Measurements from ENCODE around the gene POLR2E. TPM values are rescaled to one million over a fixed set of nuclear protein-coding genes. Genes with fewer than 3 reads are reported as not detected.

The POLR2E gene
- total and polyA plus RNA-seq, 9 donors = 69.6 to 149 (median 133) TPM

- Histone ChIP-seq H3K9me3 (replicated peaks; ENCODE audit: control insufficient read depth, low read depth, low read length) (no peaks in the 10 kb centered on the region), H3K36me3 (ENCODE audit: control insufficient read depth, insufficient read depth, low read length) (peaks cover 13% of the 10 kb centered on the region), H3K4me1 (ENCODE audit: control insufficient read depth, insufficient read depth, low read length) (peaks cover 44% of the 10 kb centered on the region), H3K4me3 (ENCODE audit: low read length) (no peak overlapping the region), H3K27ac (ENCODE audit: low read length) (no peak overlapping the region), H3K27me3 (ENCODE audit: control insufficient read depth, insufficient read depth, low read length) (peaks cover 2% of the 10 kb centered on the region)
- 51% methylated on average over 15 of the region's 23 CpGs for WGBS (ENCODE audit: insufficient coverage)
- no peak for DNase-seq
These were observed 52.3 kb downstream of the POLR2E start for GRCh38 chr19:1042689-1043511.

- 44% methylated on average over 42 of the region's 43 CpGs for WGBS (ENCODE audit: insufficient coverage)
- H3K36me3 ChIP-seq (ENCODE audit: control insufficient read depth, insufficient read depth, low read length) = peaks cover 20% of the 10 kb centered on the region
- DNase-seq = peak; percentile 89
- H3K27me3 ChIP-seq (ENCODE audit: control insufficient read depth, insufficient read depth, low read length) = peaks cover 2% of the 10 kb centered on the region
- H3K4me3 ChIP-seq (ENCODE audit: low read length) = no peak overlapping the region
- H3K9me3 ChIP-seq (replicated peaks; ENCODE audit: control insufficient read depth, low read depth, low read length) = no peaks in the 10 kb centered on the region
- peaks cover 48% of the 10 kb centered on the region for H3K4me1 ChIP-seq (ENCODE audit: control insufficient read depth, insufficient read depth, low read length)
- peak overlapping the region; percentile 86 for H3K27ac ChIP-seq (ENCODE audit: low read length)
These were observed 53.1 kb downstream of the POLR2E start for GRCh38 chr19:1041835-1042685.

GRCh38 chr19:1041272-1041834 is 53.8 kb downstream of the POLR2E start:
- peak overlapping the region; percentile 86 for H3K27ac ChIP-seq (ENCODE audit: low read length)
- peaks cover 48% of the 10 kb centered on the region for H3K4me1 ChIP-seq (ENCODE audit: control insufficient read depth, insufficient read depth, low read length)
- peaks cover 2% of the 10 kb centered on the region for H3K27me3 ChIP-seq (ENCODE audit: control insufficient read depth, insufficient read depth, low read length)
- peaks cover 22% of the 10 kb centered on the region for H3K36me3 ChIP-seq (ENCODE audit: control insufficient read depth, insufficient read depth, low read length)
- peak overlapping the region; percentile 38 for H3K4me3 ChIP-seq (ENCODE audit: low read length)
- no peak for DNase-seq
- H3K9me3 ChIP-seq (replicated peaks; ENCODE audit: control insufficient read depth, low read depth, low read length) = no peaks in the 10 kb centered on the region
- 28% methylated on average over 19 of the region's 26 CpGs for WGBS (ENCODE audit: insufficient coverage)

GRCh38 chr19:1040476-1041271 is 54.5 kb downstream of the POLR2E start:
- Histone ChIP-seq H3K4me3 (ENCODE audit: low read length) (peak overlapping the region; percentile 57), H3K9me3 (replicated peaks; ENCODE audit: control insufficient read depth, low read depth, low read length) (no peaks in the 10 kb centered on the region), H3K27ac (ENCODE audit: low read length) (peak overlapping the region; percentile 86), H3K4me1 (ENCODE audit: control insufficient read depth, insufficient read depth, low read length) (peaks cover 48% of the 10 kb centered on the region), H3K36me3 (ENCODE audit: control insufficient read depth, insufficient read depth, low read length) (peaks cover 28% of the 10 kb centered on the region), H3K27me3 (ENCODE audit: control insufficient read depth, insufficient read depth, low read length) (peaks cover 2% of the 10 kb centered on the region)
- peak; percentile 95 for DNase-seq
- WGBS (ENCODE audit: insufficient coverage) = 2% methylated on average over 23 of the region's 27 CpGs

GRCh38 chr19:1039646-1040475 is 55.3 kb downstream of the POLR2E start, which contains the start of gene ABCA7:
ABCA7 (plus strand) TSS chr19:1040107; CDS start chr19:1041362, 1,255 bp downstream.
- peaks cover 2% of the 10 kb centered on the region for H3K27me3 ChIP-seq (ENCODE audit: control insufficient read depth, insufficient read depth, low read length)
- H3K36me3 ChIP-seq (ENCODE audit: control insufficient read depth, insufficient read depth, low read length) = peaks cover 28% of the 10 kb centered on the region
- H3K4me1 ChIP-seq (ENCODE audit: control insufficient read depth, insufficient read depth, low read length) = peaks cover 48% of the 10 kb centered on the region
- DNase-seq = peak; percentile 98
- under 1% methylated on average over 52 of the region's 56 CpGs for WGBS (ENCODE audit: insufficient coverage)
- H3K27ac ChIP-seq (ENCODE audit: low read length) = peak within 1 kb of the TSS; percentile 56
- H3K9me3 ChIP-seq (replicated peaks; ENCODE audit: control insufficient read depth, low read depth, low read length) = no peaks in the 10 kb centered on the region
- H3K4me3 ChIP-seq (ENCODE audit: low read length) = peak within 1 kb of the TSS; percentile 57

GRCh38 chr19:1038978-1039645 is 56.1 kb downstream of the POLR2E start:
- Histone ChIP-seq H3K4me1 (ENCODE audit: control insufficient read depth, insufficient read depth, low read length) (peaks cover 48% of the 10 kb centered on the region), H3K27ac (ENCODE audit: low read length) (peak overlapping the region; percentile 7), H3K27me3 (ENCODE audit: control insufficient read depth, insufficient read depth, low read length) (peaks cover 2% of the 10 kb centered on the region), H3K36me3 (ENCODE audit: control insufficient read depth, insufficient read depth, low read length) (peaks cover 23% of the 10 kb centered on the region), H3K9me3 (replicated peaks; ENCODE audit: control insufficient read depth, low read depth, low read length) (no peaks in the 10 kb centered on the region), H3K4me3 (ENCODE audit: low read length) (no peak overlapping the region)
- no peak for DNase-seq
- 55% methylated on average over 17 of the region's 22 CpGs for WGBS (ENCODE audit: insufficient coverage)

GRCh38 chr19:1037621-1038064 is 57.5 kb downstream of the POLR2E start:
- peaks cover 30% of the 10 kb centered on the region for H3K36me3 ChIP-seq (ENCODE audit: control insufficient read depth, insufficient read depth, low read length)
- H3K9me3 ChIP-seq (replicated peaks; ENCODE audit: control insufficient read depth, low read depth, low read length) = no peaks in the 10 kb centered on the region
- H3K4me1 ChIP-seq (ENCODE audit: control insufficient read depth, insufficient read depth, low read length) = peaks cover 41% of the 10 kb centered on the region
- peak overlapping the region; percentile 59 for H3K27ac ChIP-seq (ENCODE audit: low read length)
- no peak overlapping the region for H3K4me3 ChIP-seq (ENCODE audit: low read length)
- DNase-seq = no peak
- WGBS (ENCODE audit: insufficient coverage) = 79% methylated on average over 15 of the region's 22 CpGs
- H3K27me3 ChIP-seq (ENCODE audit: control insufficient read depth, insufficient read depth, low read length) = peaks cover 2% of the 10 kb centered on the region
